Medulla oblongata (tissue), 1 donor: Measurements from ENCODE around the gene MPRIP.
A peak's percentile ranks its signal among the peaks of the same experiment; 100 is the strongest.

ENCODE experiments used
- DNase-seq: peaks from one replicate; pipeline ENCODE4 v3.0.0-alpha.2; 2015; ENCODE audit errors: extremely low spot score

MPRIP gene

DNA sequence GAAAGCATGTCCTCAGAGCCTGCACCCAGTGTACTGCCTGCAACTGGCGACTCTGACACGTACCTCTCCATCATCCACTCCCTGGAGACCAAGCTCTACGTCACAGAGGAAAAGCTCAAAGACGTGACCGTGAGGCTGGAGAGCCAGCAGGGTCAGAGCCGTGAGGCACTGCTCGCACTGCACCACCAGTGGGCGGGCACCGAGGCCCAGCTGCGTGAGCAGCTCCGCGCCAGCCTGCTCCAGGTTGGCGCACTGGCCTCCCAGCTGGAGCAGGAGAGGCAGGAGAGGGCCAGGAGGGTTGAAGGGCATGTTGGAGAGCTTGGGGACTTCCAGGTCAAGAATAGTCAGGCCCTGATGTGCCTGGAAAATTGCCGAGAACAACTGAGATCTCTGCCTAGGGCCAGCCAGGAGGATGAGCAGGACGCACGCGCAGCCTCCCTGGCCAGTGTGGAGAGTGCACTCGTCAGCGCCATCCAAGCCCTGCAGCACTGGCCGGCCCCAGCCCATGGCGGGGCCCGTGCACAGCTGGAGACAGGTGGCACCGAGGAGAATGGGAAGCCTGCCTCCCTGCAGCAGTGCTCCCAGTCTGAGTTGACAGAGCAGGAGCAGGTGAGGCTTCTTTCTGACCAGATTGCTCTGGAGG is 123.5 kb downstream of the MPRIP start:
- DNase-seq: no peak

- DNase-seq: no peak
Observed at GRCh38 chr17:17166446-17166845, 124.2 kb downstream of the MPRIP start.

GRCh38 chr17:17167356-17167755 is 125.1 kb downstream of the MPRIP start:
- no peak for DNase-seq

- no peak for DNase-seq
Observed at GRCh38 chr17:17167986-17168385, 125.7 kb downstream of the MPRIP start.

DNA sequence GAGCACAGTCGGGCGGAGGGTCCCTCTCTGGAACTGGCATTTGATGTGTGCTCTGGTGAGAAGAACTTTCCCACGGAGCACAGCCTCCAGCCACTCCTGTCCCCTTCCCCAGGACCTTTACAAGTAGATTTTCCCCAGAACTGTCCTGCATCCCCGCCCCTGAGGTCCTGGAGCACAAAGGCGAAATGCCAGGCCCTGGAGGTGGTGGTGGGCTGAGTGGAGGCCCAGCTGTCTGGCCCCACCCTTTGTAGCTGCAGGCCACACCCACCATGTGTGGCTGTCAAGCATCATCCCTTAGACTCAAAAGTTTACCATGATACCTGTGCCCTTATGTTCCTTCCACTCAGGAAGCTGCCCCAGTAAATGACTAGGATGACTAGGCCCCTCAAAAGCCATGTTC is 126.1 kb downstream of the MPRIP start:
- DNase-seq: no peak

DNA sequence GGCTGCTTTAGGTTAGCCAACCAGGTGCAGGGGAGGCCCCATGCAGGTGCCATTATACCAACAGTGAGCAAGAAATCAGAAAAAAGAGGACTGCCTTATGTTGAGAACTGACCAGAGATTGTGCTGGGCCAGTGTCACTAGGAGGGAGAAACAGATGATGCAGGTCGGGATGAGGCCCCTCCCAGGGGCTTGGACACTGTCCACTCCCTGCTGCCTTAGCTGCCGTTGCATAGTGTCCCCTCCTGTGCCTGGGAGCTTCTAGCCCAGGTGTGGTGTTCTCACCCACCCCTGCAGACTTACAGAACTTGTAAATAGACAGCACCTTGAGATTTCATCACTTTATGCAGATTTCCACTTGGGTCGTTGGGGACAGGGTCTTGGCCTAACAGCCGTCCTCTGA is 127.1 kb downstream of the MPRIP start:
- DNase-seq: no peak

GRCh38 chr17:17170346-17170985 is 128.2 kb downstream of the MPRIP start:
- no peak for DNase-seq

DNA sequence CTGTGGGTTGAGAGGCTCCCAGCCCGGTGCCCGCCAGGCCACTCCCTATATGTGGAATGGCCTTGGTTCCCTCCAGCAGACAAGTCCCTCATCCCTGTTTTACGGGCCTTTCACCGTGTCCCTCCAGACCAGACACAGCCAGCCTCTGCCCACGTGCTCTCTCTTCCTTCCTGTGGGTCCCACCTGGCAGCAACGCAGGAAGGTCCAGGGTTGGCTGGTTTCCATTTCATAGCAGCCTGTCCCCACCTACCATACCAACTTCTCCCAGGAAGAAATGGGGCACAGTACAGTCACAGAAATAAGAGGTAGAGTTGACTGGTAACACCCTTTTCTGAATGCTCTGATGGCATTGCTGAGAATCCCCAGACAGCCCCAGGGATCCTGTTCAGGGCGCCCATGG is 128.9 kb downstream of the MPRIP start:
- no peak for DNase-seq

GRCh38 chr17:17172001-17172939 is 130.0 kb downstream of the MPRIP start:
- peak; percentile 29 for DNase-seq

GRCh38 chr17:17172990-17173389 is 130.7 kb downstream of the MPRIP start:
- DNase-seq: no peak

DNA sequence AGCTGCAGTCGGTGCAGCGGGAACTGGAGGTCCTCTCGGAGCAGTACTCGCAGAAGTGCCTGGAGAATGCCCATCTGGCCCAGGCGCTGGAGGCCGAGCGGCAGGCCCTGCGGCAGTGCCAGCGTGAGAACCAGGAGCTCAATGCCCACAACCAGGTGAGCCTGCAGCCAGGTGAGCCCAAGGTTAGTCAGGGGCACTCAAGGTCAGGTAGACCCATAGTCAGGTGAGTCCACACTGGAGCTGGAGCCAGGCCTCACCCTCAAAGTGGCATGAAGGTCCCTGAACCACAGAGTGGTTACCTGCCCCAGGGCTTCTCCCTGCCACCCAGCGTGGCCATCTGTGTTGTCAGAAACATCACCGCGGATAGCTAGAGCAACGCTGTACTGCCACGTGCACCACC is 131.7 kb downstream of the MPRIP start:
- DNase-seq: no peak

DNA sequence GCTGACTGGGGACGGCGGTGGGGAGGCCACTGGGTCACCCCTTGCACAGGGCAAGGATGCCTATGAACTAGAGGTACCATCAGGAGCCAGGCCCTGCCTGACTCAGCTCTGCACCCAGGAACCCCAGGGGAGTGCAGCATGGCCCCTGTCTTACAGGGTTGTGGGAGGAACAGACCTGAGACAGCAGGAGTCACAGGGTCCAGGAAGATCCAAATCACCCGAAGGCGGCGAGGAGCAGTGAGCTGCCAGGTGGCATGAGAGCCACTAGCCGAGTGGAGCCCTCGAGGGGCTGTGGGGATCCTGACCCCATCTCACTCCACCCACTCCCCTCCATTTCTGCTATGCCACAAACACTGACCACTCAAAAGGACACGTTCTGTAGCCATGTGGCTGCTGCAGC is 133.1 kb downstream of the MPRIP start:
- no peak for DNase-seq

GRCh38 chr17:17175917-17176316 is 133.7 kb downstream of the MPRIP start:
- no peak for DNase-seq

- no peak for DNase-seq
Observed at GRCh38 chr17:17176341-17176740, 134.1 kb downstream of the MPRIP start.

- DNase-seq: no peak
Observed at GRCh38 chr17:17177176-17177575, 134.9 kb downstream of the MPRIP start.

DNA sequence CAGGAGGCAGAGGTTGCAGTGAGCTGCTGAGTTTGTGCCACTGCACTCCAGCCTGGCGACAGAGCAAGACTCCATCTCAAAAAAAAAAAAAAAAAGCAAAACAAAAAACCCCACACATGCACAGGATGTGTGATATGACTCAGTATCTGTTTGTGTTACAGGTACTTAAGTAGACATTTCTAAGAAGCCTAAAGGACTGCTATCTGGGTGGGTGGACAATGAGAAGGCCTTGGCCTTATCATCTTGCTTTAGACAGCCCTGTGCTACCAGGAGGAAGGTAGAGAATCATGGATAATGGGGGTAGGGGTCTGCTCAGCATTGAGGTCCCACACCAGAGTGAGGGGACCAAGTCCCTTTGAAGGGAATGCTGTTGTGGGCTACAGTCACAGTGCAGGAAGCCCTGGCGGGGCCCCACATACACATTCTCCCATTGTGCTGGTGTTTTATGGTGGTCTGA is 137.1 kb downstream of the MPRIP start:
- DNase-seq: no peak

DNA sequence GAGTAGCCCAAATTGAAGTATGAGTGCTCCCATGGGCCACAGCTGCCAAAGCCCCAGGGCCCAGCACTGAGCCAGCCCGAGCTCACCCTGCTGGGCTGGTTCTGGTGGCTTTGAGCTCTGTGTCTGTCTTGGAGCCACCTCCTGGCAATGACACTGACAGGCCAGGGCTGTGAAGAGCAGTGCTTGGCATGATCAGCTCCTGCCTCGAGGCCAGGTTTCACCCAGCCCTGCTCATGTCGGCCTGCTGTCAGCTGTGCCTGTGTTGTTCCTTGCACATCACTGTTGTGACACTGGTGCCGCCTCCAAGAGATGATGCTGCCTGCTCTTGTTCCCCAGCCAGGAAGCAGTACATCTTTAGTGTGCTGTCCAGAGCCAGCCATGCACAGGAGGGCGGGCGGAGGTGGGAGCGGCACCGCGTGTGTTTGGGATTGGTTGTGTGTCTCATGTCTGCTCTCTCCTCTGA is 137.9 kb downstream of the MPRIP start:
- DNase-seq: no peak

GRCh38 chr17:17180741-17181525 is 138.7 kb downstream of the MPRIP start:
- no peak for DNase-seq

DNA sequence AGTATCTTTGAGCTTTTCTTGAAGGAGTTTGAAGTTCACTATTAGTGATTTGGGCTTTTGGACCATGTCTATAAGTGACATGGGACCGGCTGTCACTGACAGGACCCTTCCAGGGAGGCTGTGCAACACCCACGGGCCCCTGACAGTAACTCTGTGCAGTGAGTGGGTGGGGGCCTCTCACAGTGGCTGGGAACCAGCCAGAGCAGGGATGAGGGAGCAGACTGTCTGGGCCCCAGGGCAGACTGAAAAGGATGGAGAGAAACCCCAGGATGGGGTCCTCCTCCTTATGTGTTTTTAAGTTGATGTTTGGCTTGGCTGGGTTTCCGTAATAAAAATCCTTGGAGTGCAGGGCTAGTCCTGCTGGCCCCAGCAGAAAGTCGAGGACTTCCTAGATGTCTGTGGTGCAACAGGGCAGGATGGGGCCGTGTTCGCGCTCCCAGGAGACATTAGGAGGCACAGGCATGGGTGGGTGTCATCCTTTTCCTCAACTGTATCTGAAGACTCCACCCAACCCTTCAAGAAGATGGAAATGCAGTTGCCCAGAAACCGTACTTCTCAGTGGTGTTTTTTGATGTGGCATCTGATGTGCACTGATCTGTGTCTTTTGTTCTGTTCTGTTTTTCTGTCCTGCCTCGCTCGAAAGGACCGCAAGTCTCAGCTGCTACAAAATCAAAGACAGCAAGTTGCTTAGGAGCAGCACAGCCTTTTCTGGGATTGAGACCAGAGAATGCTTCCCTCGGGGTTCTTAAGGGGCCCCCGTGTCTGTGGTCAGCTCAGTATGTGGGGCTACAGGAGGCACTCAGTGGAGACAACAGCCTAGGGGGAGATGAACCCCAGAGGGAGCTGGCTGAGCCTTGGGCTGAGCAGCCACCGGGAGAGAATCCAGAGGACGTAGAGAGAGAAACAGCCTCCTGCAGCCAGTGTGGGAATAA is 139.7 kb downstream of the MPRIP start:
- DNase-seq: no peak

GRCh38 chr17:17182598-17183136 is 140.4 kb downstream of the MPRIP start:
- no peak for DNase-seq
